IPS-15b (cell line): ENCODE results near the gene MOBP.

Experiments used
- H3K27me3 ChIP-seq: one replicate; pipeline ENCODE4 v1.6.1; 2013; ENCODE audit warnings: low read length; ENCODE audit not compliant: control insufficient read depth, insufficient read depth
- H3K36me3 ChIP-seq: one replicate; pipeline ENCODE4 v1.6.1; 2013; ENCODE audit warnings: low read length; ENCODE audit not compliant: control insufficient read depth, insufficient read depth
- H3K4me1 ChIP-seq: one replicate; pipeline ENCODE4 v1.6.1; 2013; ENCODE audit warnings: mild to moderate bottlenecking, low read length; ENCODE audit not compliant: control insufficient read depth, insufficient read depth
- H3K4me3 ChIP-seq: one replicate; pipeline ENCODE4 v1.5.1; 2013; ENCODE audit warnings: low read depth, low read length
- H3K9ac ChIP-seq: one replicate; pipeline ENCODE4 v1.6.1; 2013; ENCODE audit warnings: low read depth, mild to moderate bottlenecking, low read length
- H3K9me3 ChIP-seq: one replicate; pipeline ENCODE4 v1.6.1; 2013; ENCODE audit warnings: mild to moderate bottlenecking, low read length; ENCODE audit not compliant: control insufficient read depth, insufficient read depth

Gene MOBP

GRCh38 chr3:39529577-39529976 lies 62.1 kb downstream of the MOBP start:
- no peaks in the 10 kb centered on the region for H3K9me3 ChIP-seq
- no peaks in the 10 kb centered on the region for H3K4me1 ChIP-seq
- H3K36me3 ChIP-seq, result no peaks in the 10 kb centered on the region
- H3K4me3 ChIP-seq, result no peak overlapping the region
- no peak overlapping the region for H3K9ac ChIP-seq
- no peaks in the 10 kb centered on the region for H3K27me3 ChIP-seq

GRCh38 chr3:39531066-39531465 lies 63.6 kb downstream of the MOBP start:
- Histone ChIP-seq H3K4me1 (no peaks in the 10 kb centered on the region), H3K9me3 (no peaks in the 10 kb centered on the region), H3K9ac (no peak overlapping the region), H3K4me3 (no peak overlapping the region), H3K27me3 (no peaks in the 10 kb centered on the region), H3K36me3 (no peaks in the 10 kb centered on the region)

GRCh38 chr3:39531665-39532064 lies 64.2 kb downstream of the MOBP start:
- Histone ChIP-seq H3K36me3 (no peaks in the 10 kb centered on the region), H3K4me1 (no peaks in the 10 kb centered on the region), H3K4me3 (no peak overlapping the region), H3K9ac (no peak overlapping the region), H3K9me3 (no peaks in the 10 kb centered on the region), H3K27me3 (no peaks in the 10 kb centered on the region)

GRCh38 chr3:39532777-39533176 lies 65.3 kb downstream of the MOBP start:
- Histone ChIP-seq H3K9me3 (no peaks in the 10 kb centered on the region), H3K36me3 (no peaks in the 10 kb centered on the region), H3K9ac (no peak overlapping the region), H3K4me3 (no peak overlapping the region), H3K27me3 (no peaks in the 10 kb centered on the region), H3K4me1 (no peaks in the 10 kb centered on the region)

GRCh38 chr3:39533226-39533625 lies 65.7 kb downstream of the MOBP start:
- Histone ChIP-seq H3K36me3 (no peaks in the 10 kb centered on the region), H3K4me3 (no peak overlapping the region), H3K9ac (no peak overlapping the region), H3K27me3 (no peaks in the 10 kb centered on the region), H3K4me1 (no peaks in the 10 kb centered on the region), H3K9me3 (no peaks in the 10 kb centered on the region)

GRCh38 chr3:39540162-39540921 lies 72.9 kb downstream of the MOBP start:
- H3K27me3 ChIP-seq, result no peaks in the 10 kb centered on the region
- H3K4me1 ChIP-seq, result peaks cover 3% of the 10 kb centered on the region
- no peaks in the 10 kb centered on the region for H3K9me3 ChIP-seq
- no peaks in the 10 kb centered on the region for H3K36me3 ChIP-seq
- H3K9ac ChIP-seq, result no peak overlapping the region
- H3K4me3 ChIP-seq, result no peak overlapping the region

- H3K9ac ChIP-seq, result no peak overlapping the region
- peaks cover 3% of the 10 kb centered on the region for H3K4me1 ChIP-seq
- no peaks in the 10 kb centered on the region for H3K27me3 ChIP-seq
- no peak overlapping the region for H3K4me3 ChIP-seq
- no peaks in the 10 kb centered on the region for H3K36me3 ChIP-seq
- no peaks in the 10 kb centered on the region for H3K9me3 ChIP-seq
These were observed 74.0 kb downstream of the MOBP start for GRCh38 chr3:39541442-39541841.

- Histone ChIP-seq H3K9me3 (no peaks in the 10 kb centered on the region), H3K4me3 (no peak overlapping the region), H3K9ac (no peak overlapping the region), H3K4me1 (peaks cover 3% of the 10 kb centered on the region), H3K36me3 (no peaks in the 10 kb centered on the region), H3K27me3 (no peaks in the 10 kb centered on the region)
These were observed 74.4 kb downstream of the MOBP start for GRCh38 chr3:39541917-39542329.

GRCh38 chr3:39542588-39542988 lies 75.1 kb downstream of the MOBP start:
- Histone ChIP-seq H3K9me3 (no peaks in the 10 kb centered on the region), H3K4me3 (no peak overlapping the region), H3K9ac (no peak overlapping the region), H3K36me3 (no peaks in the 10 kb centered on the region), H3K4me1 (peaks cover 3% of the 10 kb centered on the region), H3K27me3 (no peaks in the 10 kb centered on the region)

GRCh38 chr3:39548282-39548681 lies 80.8 kb downstream of the MOBP start:
- no peak overlapping the region for H3K9ac ChIP-seq
- no peaks in the 10 kb centered on the region for H3K9me3 ChIP-seq
- no peak overlapping the region for H3K4me3 ChIP-seq
- no peaks in the 10 kb centered on the region for H3K27me3 ChIP-seq
- no peaks in the 10 kb centered on the region for H3K4me1 ChIP-seq
- H3K36me3 ChIP-seq, result no peaks in the 10 kb centered on the region

- no peaks in the 10 kb centered on the region for H3K9me3 ChIP-seq
- no peaks in the 10 kb centered on the region for H3K27me3 ChIP-seq
- H3K4me3 ChIP-seq, result no peak overlapping the region
- H3K36me3 ChIP-seq, result no peaks in the 10 kb centered on the region
- no peaks in the 10 kb centered on the region for H3K4me1 ChIP-seq
- H3K9ac ChIP-seq, result no peak overlapping the region
These were observed 83.0 kb downstream of the MOBP start for GRCh38 chr3:39550354-39551051.
